Measurements from ENCODE around the gene TMEM163. TPM values are rescaled to one million over a fixed set of nuclear protein-coding genes. Genes with fewer than 3 reads are reported as not detected.

TMEM163 gene
- total and polyA plus RNA-seq, 4 donors: 5.8 to 46.9 (median 29.8) TPM

GRCh38 chr2:134457765-134458472 is 260.9 kb downstream of the TMEM163 start:
- 72 to 79% methylated on average over 18 of the region's 18 CpGs for WGBS, 2 donors
- no peaks in the 10 kb centered on the region for H3K9me3 ChIP-seq (ENCODE audit: control insufficient read depth in 4 of 4, insufficient read depth in 3 of 4, low read length in 3 of 4)
- no peak overlapping the region for H3K4me3 ChIP-seq
- TF ChIP-seq CTCF (IDR thresholded peaks at IDR 0.05; ENCODE audit: control extremely low read depth, extremely low read depth): no peak
- ATAC-seq (ENCODE audit: insufficient read depth, low FRiP score): peak; percentile 62
- peaks cover 0 to 4% (median 0%) of the 10 kb centered on the region in 4 donors for H3K36me3 ChIP-seq (ENCODE audit: control insufficient read depth in 4 of 4, insufficient read depth in 4 of 4, low read length in 4 of 4)
- no peak overlapping the region for H3K27ac ChIP-seq (ENCODE audit: low read depth in 1 of 2, low read length in 1 of 2)
- peak in 1 of 3 donors; percentile 15 for DNase-seq
- H3K9ac ChIP-seq (ENCODE audit: insufficient read depth in 1 of 2, low read length in 2 of 2): no peak overlapping the region
- H3K27me3 ChIP-seq (ENCODE audit: control insufficient read depth in 3 of 3, insufficient read depth in 3 of 3, low read length in 2 of 3): no peaks in the 10 kb centered on the region
- peaks cover 0 to 5% (median 0%) of the 10 kb centered on the region in 5 donors for H3K4me1 ChIP-seq (ENCODE audit: control insufficient read depth in 5 of 5, insufficient read depth in 5 of 5, low read length in 5 of 5)

- no peak overlapping the region for H3K27ac ChIP-seq (ENCODE audit: low read depth in 1 of 2, low read length in 1 of 2)
- 88 to 93% methylated on average over 7 of the region's 7 CpGs for WGBS, 2 donors
- no peak overlapping the region for H3K4me3 ChIP-seq
- no peak for DNase-seq
- no peak overlapping the region for H3K9ac ChIP-seq (ENCODE audit: insufficient read depth in 1 of 2, low read length in 2 of 2)
- H3K36me3 ChIP-seq (ENCODE audit: control insufficient read depth in 4 of 4, insufficient read depth in 4 of 4, low read length in 4 of 4): peaks cover 0 to 4% (median 0%) of the 10 kb centered on the region in 4 donors
- ATAC-seq (ENCODE audit: insufficient read depth, low FRiP score): no peak
- H3K4me1 ChIP-seq (ENCODE audit: control insufficient read depth in 5 of 5, insufficient read depth in 5 of 5, low read length in 5 of 5): peaks cover 0 to 5% (median 0%) of the 10 kb centered on the region in 5 donors
- H3K9me3 ChIP-seq (ENCODE audit: control insufficient read depth in 4 of 4, insufficient read depth in 3 of 4, low read length in 3 of 4): no peaks in the 10 kb centered on the region
- no peaks in the 10 kb centered on the region for H3K27me3 ChIP-seq (ENCODE audit: control insufficient read depth in 3 of 3, insufficient read depth in 3 of 3, low read length in 2 of 3)
- TF ChIP-seq CTCF (IDR thresholded peaks at IDR 0.05; ENCODE audit: control extremely low read depth, extremely low read depth): no peak
Observed at GRCh38 chr2:134457353-134457752, 261.4 kb downstream of the TMEM163 start.

GRCh38 chr2:134455426-134455825 is 263.4 kb downstream of the TMEM163 start:
- peaks cover 0 to 2% (median 0%) of the 10 kb centered on the region in 5 donors for H3K4me1 ChIP-seq (ENCODE audit: control insufficient read depth in 5 of 5, insufficient read depth in 5 of 5, low read length in 5 of 5)
- TF ChIP-seq CTCF (IDR thresholded peaks at IDR 0.05; ENCODE audit: control extremely low read depth, extremely low read depth): no peak
- ATAC-seq (ENCODE audit: insufficient read depth, low FRiP score): no peak
- H3K36me3 ChIP-seq (ENCODE audit: control insufficient read depth in 4 of 4, insufficient read depth in 4 of 4, low read length in 4 of 4): peaks cover 0 to 5% (median 0%) of the 10 kb centered on the region in 4 donors
- no peak for DNase-seq
- 86 to 95% methylated on average over 10 of the region's 10 CpGs for WGBS, 2 donors
- H3K27me3 ChIP-seq (ENCODE audit: control insufficient read depth in 3 of 3, insufficient read depth in 3 of 3, low read length in 2 of 3): no peaks in the 10 kb centered on the region
- H3K9ac ChIP-seq (ENCODE audit: insufficient read depth in 1 of 2, low read length in 2 of 2): no peak overlapping the region
- no peak overlapping the region for H3K27ac ChIP-seq (ENCODE audit: low read depth in 1 of 2, low read length in 1 of 2)
- H3K9me3 ChIP-seq (ENCODE audit: control insufficient read depth in 4 of 4, insufficient read depth in 3 of 4, low read length in 3 of 4): no peaks in the 10 kb centered on the region
- no peak overlapping the region for H3K4me3 ChIP-seq
